Panc1 (cell line): Measurements from ENCODE around the gene MT4. TPM values are rescaled to one million over a fixed set of nuclear protein-coding genes. Genes with fewer than 3 reads are reported as not detected.

Source experiments
- ATAC-seq: fragments of 200-7000 bp; cut with Tn5 transposase; 2 replicates; pipeline ENCODE4 v1.9.1; 2020; ENCODE audit warnings: mild to moderate bottlenecking, moderate library complexity
- BruUV-seq: library from RNA; stranded (reverse); fragments of 400-500 nt; replicated peaks from 2 replicates; lab custom pipeline; 2021; lab: Mats Ljungman, UMichigan
- CTCF ChIA-PET: fragments of 300-600 bp; sonication (Branson Sonifier 250); formaldehyde crosslinking; loops from one replicate; lab custom pipeline; 2022; ENCODE audit warnings: antibody characterized with exemption; lab: Charles Lee
- POLR2A ChIA-PET: fragments of 300-600 bp; sonication (Branson Sonifier 250); formaldehyde crosslinking; loops from one replicate; lab custom pipeline; 2022; ENCODE audit warnings: antibody characterized with exemption; lab: Charles Lee
- DNase-seq: peaks from one replicate; pipeline ENCODE4 v3.0.0-alpha.2; 2010; ENCODE audit warnings: low read depth, low spot score
- H3K27ac ChIP-seq: 2 replicates; pipeline ENCODE4 v1.5.1; 2011; ENCODE audit warnings: mild to moderate bottlenecking, low read length, inconsistent platforms
- H3K27me3 ChIP-seq: fragments of 200-500 bp; sonication (Bioruptor generic); 2 replicates; pipeline ENCODE4 v1.6.0; 2014; ENCODE audit warnings: low read length, inconsistent platforms; ENCODE audit not compliant: control insufficient read depth, insufficient read depth
- H3K36me3 ChIP-seq: fragments of 200-500 bp; sonication (Bioruptor generic); 2 replicates; pipeline ENCODE4 v1.5.1; 2014; ENCODE audit warnings: inconsistent platforms, mild to moderate bottlenecking, low read length, moderate library complexity; ENCODE audit not compliant: control insufficient read depth, insufficient read depth
- H3K4me1 ChIP-seq: 2 replicates; pipeline ENCODE4 v1.5.1; 2011; ENCODE audit warnings: inconsistent platforms, mild to moderate bottlenecking, low read length, moderate library complexity; ENCODE audit not compliant: control insufficient read depth, insufficient read depth
- H3K4me3 ChIP-seq, 2 experiments: 2 replicates each; pipeline ENCODE4 v1.5.1; 2011 to 2012; ENCODE audit warnings: low read depth in 2 of 2, low read length in 2 of 2, mild to moderate bottlenecking in 2 of 2, inconsistent platforms in 1 of 2, moderate library complexity in 1 of 2
- H3K9me3 ChIP-seq: fragments of 200-500 bp; sonication (Bioruptor generic); 2 replicates; pipeline ENCODE4 v1.5.1; 2014; ENCODE audit warnings: low read depth, mild to moderate bottlenecking, inconsistent platforms, low read length, moderate library complexity; ENCODE audit not compliant: control insufficient read depth, insufficient read depth
- POLR2AphosphoS5 ChIP-seq: IDR thresholded peaks from 2 replicates; pipeline ENCODE4 v1.6.1; 2012; ENCODE audit warnings: mild to moderate bottlenecking, low read depth, low read length, moderate library complexity
- SIN3A ChIP-seq: IDR thresholded peaks from 2 replicates; pipeline ENCODE4 v1.6.1; 2012; ENCODE audit warnings: low read depth, mild to moderate bottlenecking, low read length, moderate library complexity, borderline replicate concordance; ENCODE audit not compliant: insufficient read depth
- TCF7L2 ChIP-seq: IDR thresholded peaks from 2 replicates; pipeline ENCODE4 v1.6.1; 2011; ENCODE audit warnings: mild to moderate bottlenecking, low read depth, low read length, inconsistent platforms
- in situ Hi-C: cut with HindIII; loops from 2 replicates; pipeline ENCODE4 v1.10.0; 2016; ENCODE audit warnings: low sequenced_read_pairs, low pct_unique_long_range_greater_than_20kb
- intact Hi-C: fragments of 100-400 bp; cut with micrococcal nuclease; formaldehyde crosslinking; loops from one replicate; pipeline ENCODE4 v1.10.0; 2022; ENCODE audit not compliant: unreplicated experiment
- total RNA-seq: library from RNA; stranded (reverse); gene quantifications from one replicate; pipeline ENCODE4 v1.2.1, GENCODE V29; 2021; ENCODE audit not compliant: unreplicated experiment
- TF ChIP-seq, protein P1 (sequence below): fragments of 450-650 bp; IDR thresholded peaks from 2 replicates; pipeline ENCODE4 v1.5.1; 2017; ENCODE audit warnings: mild to moderate bottlenecking
- TF ChIP-seq, protein P2 (sequence below), 2 experiments: IDR thresholded peaks; 2 replicates each; pipeline ENCODE4 v1.6.1; 2011 to 2012; ENCODE audit warnings: low read depth in 2 of 2, control low read depth in 1 of 2, low read length in 1 of 2, mild to moderate bottlenecking in 1 of 2, moderate library complexity in 1 of 2; ENCODE audit not compliant: insufficient read depth in 1 of 2

Gene MT4
- total RNA-seq, 1 experiment from 2014 or later = not detected

DNA sequence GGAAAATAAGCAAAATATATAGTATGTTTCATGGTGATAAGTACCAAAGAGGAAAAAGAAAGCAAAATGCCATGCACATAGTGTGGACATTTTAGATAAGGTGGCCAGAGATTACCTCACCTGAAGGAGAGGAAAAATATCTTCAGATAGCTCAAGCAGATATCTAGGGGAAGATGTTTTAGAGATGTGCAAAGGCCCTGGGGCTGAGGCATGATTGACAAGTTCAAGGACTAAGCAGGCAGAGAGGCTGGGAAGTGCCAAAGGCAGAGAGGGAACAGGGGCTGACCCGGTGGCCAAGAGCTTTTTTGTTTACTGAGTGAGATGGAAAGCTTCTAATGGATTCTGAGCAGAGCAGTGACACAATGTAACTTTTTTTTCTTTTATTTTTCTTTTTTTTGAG is 4.4 kb upstream of the MT4 start:
- Histone ChIP-seq H3K4me3 (no peak overlapping the region), H3K9me3 (no peaks in the 10 kb centered on the region), H3K4me1 (no peaks in the 10 kb centered on the region), H3K36me3 (no peaks in the 10 kb centered on the region), H3K27ac (no peak overlapping the region), H3K27me3 (no peaks in the 10 kb centered on the region)
- DNase-seq (no peak), ATAC-seq (no peak)
- CTCF ChIA-PET = no interaction called here
- no TSS peak for BruUV-seq
- intact Hi-C loops = no loop called here
- POLR2A ChIA-PET = interaction anchor here (0.6 kb wide), 1 partner anchor 82 kb away, joined by 7 read pairs; no protein-coding TSS in a partner anchor
- in situ Hi-C loops = no loop called here
- TF ChIP-seq TCF7L2 (no peak), SIN3A (no peak), POLR2AphosphoS5 (no peak)
- TF ChIP-seq, protein P1, sequence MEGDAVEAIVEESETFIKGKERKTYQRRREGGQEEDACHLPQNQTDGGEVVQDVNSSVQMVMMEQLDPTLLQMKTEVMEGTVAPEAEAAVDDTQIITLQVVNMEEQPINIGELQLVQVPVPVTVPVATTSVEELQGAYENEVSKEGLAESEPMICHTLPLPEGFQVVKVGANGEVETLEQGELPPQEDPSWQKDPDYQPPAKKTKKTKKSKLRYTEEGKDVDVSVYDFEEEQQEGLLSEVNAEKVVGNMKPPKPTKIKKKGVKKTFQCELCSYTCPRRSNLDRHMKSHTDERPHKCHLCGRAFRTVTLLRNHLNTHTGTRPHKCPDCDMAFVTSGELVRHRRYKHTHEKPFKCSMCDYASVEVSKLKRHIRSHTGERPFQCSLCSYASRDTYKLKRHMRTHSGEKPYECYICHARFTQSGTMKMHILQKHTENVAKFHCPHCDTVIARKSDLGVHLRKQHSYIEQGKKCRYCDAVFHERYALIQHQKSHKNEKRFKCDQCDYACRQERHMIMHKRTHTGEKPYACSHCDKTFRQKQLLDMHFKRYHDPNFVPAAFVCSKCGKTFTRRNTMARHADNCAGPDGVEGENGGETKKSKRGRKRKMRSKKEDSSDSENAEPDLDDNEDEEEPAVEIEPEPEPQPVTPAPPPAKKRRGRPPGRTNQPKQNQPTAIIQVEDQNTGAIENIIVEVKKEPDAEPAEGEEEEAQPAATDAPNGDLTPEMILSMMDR = no peak
- TF ChIP-seq, protein P2, sequence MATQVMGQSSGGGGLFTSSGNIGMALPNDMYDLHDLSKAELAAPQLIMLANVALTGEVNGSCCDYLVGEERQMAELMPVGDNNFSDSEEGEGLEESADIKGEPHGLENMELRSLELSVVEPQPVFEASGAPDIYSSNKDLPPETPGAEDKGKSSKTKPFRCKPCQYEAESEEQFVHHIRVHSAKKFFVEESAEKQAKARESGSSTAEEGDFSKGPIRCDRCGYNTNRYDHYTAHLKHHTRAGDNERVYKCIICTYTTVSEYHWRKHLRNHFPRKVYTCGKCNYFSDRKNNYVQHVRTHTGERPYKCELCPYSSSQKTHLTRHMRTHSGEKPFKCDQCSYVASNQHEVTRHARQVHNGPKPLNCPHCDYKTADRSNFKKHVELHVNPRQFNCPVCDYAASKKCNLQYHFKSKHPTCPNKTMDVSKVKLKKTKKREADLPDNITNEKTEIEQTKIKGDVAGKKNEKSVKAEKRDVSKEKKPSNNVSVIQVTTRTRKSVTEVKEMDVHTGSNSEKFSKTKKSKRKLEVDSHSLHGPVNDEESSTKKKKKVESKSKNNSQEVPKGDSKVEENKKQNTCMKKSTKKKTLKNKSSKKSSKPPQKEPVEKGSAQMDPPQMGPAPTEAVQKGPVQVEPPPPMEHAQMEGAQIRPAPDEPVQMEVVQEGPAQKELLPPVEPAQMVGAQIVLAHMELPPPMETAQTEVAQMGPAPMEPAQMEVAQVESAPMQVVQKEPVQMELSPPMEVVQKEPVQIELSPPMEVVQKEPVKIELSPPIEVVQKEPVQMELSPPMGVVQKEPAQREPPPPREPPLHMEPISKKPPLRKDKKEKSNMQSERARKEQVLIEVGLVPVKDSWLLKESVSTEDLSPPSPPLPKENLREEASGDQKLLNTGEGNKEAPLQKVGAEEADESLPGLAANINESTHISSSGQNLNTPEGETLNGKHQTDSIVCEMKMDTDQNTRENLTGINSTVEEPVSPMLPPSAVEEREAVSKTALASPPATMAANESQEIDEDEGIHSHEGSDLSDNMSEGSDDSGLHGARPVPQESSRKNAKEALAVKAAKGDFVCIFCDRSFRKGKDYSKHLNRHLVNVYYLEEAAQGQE (IDR thresholded peaks at IDR 0.05; ENCODE audit: insufficient read depth in 1 of 2, low read depth in 2 of 2, low read length in 1 of 2) = no peak

DNA sequence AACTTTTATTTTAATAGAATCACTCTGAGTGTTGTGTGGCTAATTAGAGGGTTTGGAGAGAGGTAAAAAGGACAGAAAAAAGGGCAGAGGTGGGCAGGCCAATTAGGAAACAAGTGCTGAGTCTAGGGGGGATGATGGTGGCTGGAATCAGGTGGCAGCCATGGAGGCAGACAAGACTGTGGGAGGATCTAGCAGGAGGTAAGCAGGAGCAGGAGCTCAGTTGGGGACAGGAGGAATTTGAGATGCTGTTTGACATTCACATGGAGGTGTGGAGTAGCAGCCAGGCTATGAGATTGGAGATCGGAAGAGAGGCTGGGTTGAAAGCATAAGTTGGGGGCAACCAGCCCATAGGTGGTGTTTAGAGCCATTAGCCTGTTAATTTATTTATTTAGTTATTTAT is 3.7 kb upstream of the MT4 start:
- CTCF ChIA-PET = no interaction called here
- ATAC-seq = no peak
- no peak for TF ChIP-seq POLR2AphosphoS5
- TF ChIP-seq SIN3A = no peak
- TF ChIP-seq, protein P2 (IDR thresholded peaks at IDR 0.05; ENCODE audit: insufficient read depth in 1 of 2, low read depth in 2 of 2, low read length in 1 of 2) = no peak
- no peak for TF ChIP-seq TCF7L2

More for the DNA sequence above, 3.7 kb upstream of the MT4 start:
- H3K27me3 ChIP-seq = no peaks in the 10 kb centered on the region
- BruUV-seq = no TSS peak
- no peaks in the 10 kb centered on the region for H3K4me1 ChIP-seq
- H3K4me3 ChIP-seq = no peak overlapping the region
- H3K27ac ChIP-seq = no peak overlapping the region
- H3K9me3 ChIP-seq = no peaks in the 10 kb centered on the region
- no peaks in the 10 kb centered on the region for H3K36me3 ChIP-seq
- in situ Hi-C loops = no loop called here
- POLR2A ChIA-PET = no interaction called here
- intact Hi-C loops = no loop called here
- DNase-seq = no peak
